Stimulated activated CD8-positive, alpha-beta memory T cell treated with anti-CD3 and anti-CD28 coated beads, Interleukin-12 subunit alpha, Interleukin-12 subunit beta, amount 100 ng/mL, for 24 hours (primary cell): ENCODE data around the gene TSC22D2.
"Not testable (repeated sequence)": the region's sequence is repeated elsewhere in the genome, so short reads cannot be mapped to it uniquely, and the experiment has no call there.

Experiments
- DNase-seq: peaks from one replicate; pipeline ENCODE4 v3.0.0-alpha.2; 2020; ENCODE audit errors: extremely low read depth

TSC22D2 gene

DNA sequence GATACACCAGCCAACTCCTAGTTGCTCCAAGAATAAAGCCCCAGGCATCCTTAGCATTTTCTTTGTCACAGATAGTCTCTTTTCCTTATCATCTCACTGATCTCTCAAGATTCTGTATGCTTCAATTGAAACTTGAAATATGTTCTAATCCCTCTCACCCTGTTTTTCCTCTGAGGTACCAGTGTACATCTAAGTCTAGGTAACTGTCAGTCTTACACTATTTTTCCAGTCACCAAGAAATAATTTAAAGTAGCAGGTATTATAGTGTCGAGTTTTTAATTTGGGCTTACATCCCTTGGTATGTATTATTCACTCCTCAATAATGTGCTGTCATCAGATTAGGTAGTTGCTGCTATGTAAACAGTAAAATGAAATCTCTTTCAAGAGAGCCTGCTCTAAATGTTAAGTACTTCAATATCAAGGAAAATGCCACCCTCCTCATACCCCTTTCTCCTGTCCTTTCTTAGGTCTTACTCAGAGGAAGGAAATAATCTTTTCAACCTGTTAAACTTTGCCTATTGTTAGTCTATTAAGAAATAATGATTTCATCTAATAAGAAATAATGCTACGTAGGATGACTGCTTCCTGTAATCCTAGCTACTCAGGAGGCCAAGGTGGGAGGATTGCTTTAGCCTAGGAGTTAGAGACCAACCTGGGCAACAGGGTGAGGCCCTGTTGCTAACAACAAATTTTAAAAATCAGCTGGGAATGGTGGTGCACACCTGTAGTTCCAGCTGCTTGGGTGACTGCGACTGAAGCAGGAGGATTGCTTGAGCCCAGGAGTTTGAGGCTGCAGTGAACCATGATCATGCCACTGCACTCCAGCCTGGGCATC is 39.8 kb downstream of the TSC22D2 start:
- DNase-seq, result no peak

GRCh38 chr3:150449169-150449721 is 41.1 kb downstream of the TSC22D2 start:
- no peak for DNase-seq

DNA sequence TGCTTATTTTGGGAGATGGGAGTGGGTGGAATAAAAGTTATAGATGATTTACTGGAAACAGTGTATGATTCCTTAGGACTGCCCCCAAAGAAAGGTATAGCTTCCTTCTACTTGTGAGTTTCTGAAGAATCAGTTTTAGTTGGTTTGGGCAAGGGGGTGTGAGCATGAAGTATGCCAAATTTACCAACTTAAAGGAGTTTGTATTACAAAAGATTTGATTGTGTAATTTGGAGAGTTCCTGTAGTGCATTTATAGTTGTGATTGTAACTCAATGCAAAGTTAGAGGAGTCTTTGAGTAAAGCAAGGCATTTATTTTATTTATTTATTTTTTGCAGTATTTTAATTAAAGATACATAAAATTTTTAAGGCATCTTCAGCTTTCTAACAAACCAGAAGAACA is 42.8 kb downstream of the TSC22D2 start:
- no peak for DNase-seq

DNA sequence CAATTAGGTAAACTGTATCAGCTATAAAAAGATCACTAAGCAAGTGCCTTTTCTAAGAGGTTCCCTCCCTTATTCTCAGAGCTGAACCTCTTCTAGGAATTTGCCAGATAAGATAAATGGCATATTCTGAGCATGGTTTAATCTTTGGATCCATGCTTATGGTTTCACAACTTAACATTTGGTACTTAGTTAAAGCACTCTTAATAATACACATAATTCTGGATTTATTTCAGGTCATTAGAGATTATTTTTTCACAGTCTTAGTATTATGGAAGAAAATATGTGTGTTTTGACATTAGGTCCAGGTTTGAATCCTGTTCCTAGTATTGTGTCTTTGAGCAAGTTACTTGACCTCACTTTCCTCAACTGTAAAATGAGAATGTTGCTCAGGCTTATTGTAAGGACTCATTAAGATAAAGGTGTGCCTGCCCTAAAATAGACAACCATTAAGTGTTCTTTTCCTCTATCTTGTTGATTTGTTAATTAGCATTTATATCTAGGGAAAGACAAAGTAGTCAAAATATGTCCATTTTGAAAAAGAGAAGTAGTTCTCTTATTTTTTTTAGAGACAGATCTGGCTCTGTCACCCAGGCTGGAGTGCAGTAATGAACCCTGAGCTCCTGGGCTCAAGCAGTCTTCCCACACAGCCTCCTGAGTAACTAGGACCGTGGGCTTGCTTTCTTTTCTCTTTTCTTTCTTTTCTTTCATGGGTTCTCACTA is 43.4 kb downstream of the TSC22D2 start:
- DNase-seq, result no peak

GRCh38 chr3:150453353-150453752 is 45.3 kb downstream of the TSC22D2 start:
- DNase-seq, result no peak

GRCh38 chr3:150454085-150454484 is 46.0 kb downstream of the TSC22D2 start:
- DNase-seq, result no peak

DNA sequence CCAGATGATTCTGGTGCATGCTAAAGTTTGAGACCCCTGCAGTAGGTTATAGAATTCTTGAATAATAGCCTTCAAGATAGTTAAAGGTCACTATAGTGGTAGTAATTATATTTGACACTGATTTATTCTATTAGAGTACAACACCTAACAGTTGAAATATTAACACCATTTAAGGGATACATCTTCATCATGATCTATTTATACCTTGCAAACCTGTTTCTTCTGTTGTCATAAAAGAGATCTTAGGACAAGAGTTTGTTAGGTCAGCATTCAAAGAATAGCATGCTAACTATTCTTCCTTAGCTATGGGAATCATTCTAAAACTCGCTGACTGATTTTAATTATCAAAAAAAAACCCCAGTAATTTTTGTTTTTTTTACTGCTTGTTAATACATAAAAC is 46.5 kb downstream of the TSC22D2 start:
- no peak for DNase-seq

DNA sequence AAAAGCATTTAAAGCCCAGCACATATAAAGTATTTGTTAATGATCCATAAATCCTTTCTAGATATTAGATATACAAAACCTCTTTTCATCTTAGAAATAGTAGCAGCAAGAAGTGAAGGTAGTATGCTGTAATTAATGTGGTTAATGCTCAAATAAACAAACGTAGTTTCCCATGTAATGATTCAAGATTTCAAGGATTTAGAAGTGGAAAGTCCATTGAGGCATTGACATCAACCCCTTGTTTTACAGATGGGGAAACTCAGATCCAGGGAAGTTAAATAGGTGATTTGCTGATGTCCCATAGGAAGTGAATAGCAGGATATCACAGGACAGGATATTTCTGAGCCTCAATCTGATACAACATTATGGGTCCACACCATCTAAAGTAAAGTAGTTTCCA is 47.2 kb downstream of the TSC22D2 start:
- DNase-seq, result no peak

DNA sequence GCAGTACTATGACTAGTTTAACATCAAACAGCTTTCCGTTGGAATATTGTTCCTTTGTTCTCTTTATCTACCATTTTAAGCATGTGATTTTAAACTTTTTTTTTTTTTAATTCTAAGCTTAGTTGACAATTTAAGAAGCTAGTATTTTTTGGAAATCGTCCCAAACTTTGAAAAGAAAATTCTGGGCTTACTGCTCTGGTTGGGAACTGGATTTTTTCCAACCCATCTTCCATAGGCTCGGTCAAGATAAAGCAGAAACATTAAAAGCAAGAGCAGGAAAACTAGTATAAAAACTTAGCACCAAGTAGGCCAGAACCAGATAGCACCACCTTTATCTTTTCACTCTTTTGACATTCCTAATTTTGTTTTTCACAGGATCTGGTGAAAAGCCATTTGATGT is 49.9 kb downstream of the TSC22D2 start:
- DNase-seq, result no peak

- no peak for DNase-seq
Measured at GRCh38 chr3:150460484-150460883, 52.4 kb downstream of the TSC22D2 start.

- DNase-seq, result no peak
Measured at GRCh38 chr3:150461399-150461798, 53.3 kb downstream of the TSC22D2 start.

- no peak for DNase-seq
Measured at GRCh38 chr3:150462108-150462507, 54.0 kb downstream of the TSC22D2 start.

GRCh38 chr3:150464684-150465083 is 56.6 kb downstream of the TSC22D2 start:
- DNase-seq, result no peak

- no peak for DNase-seq
Measured at GRCh38 chr3:150467381-150467780, 59.3 kb downstream of the TSC22D2 start.

GRCh38 chr3:150469031-150469930 is 61.2 kb downstream of the TSC22D2 start:
- DNase-seq, result no peak

GRCh38 chr3:150469931-150470740 is 62.0 kb downstream of the TSC22D2 start:
- no peak for DNase-seq

DNA sequence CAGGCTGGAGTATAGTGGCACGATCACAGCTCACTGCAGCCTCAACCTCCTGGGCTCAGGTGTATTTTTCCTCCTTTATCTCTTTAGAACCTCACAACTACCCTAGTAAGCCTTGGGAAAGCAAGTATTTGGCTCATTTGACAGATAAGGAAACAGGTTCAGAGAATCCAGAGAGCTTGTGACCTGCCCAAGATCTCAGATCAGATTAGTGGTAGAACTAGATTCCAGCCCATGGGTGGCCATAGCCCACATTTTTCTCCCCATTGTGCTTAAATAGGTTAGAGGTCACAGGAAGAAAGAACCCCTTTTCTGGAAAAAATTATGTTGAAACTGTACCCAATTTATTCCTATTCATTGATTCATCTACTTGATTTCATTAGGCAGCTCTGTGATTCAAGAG is 64.3 kb downstream of the TSC22D2 start:
- DNase-seq, result no peak

DNA sequence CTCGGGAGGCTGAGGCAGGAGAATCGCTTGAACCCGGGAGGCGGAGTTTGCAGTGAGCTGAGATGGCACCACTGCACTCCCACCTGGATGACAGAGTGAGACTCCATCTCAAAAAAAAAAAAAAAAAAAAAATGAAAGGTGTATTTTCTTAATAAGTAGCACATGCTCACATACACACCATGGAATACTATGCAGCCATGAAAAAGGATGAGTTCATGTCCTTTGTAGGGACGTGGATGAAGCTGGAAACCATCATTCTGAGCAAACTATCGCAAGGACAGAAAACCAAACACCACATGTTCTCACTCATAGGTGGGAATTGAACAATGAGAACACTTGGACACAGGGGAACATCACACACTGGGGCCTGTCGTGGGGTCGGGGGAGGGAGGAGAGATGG is 65.1 kb downstream of the TSC22D2 start:
- not testable (repeated sequence) for DNase-seq

GRCh38 chr3:150479370-150479769 is 71.3 kb downstream of the TSC22D2 start:
- DNase-seq, result no peak

GRCh38 chr3:150480877-150481276 is 72.8 kb downstream of the TSC22D2 start:
- DNase-seq, result no peak

DNA sequence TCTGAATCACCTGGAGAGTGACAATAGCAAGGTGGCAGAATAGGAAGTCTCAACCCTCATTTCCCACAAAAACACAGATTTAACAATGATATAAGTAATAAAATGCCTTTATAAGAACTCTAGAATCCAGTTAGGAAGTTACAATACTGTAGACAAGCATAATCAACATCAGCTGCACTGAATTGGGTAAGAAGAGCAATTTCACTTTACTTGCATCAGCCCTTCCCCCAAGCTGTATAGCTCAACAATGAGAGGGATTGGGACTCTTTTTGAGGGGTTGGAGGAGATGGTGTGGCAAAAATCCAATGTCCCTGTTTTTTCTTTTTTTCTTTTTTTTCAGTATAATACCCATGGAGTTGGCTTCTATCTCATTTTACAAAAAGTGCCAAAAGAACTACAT is 75.1 kb downstream of the TSC22D2 start:
- DNase-seq, result no peak
